ENCODE results near the gene LRP10.
"Not testable (repeated sequence)": the region's sequence is repeated elsewhere in the genome, so short reads cannot be mapped to it uniquely, and the experiment has no call there.

LRP10 gene, protein sequence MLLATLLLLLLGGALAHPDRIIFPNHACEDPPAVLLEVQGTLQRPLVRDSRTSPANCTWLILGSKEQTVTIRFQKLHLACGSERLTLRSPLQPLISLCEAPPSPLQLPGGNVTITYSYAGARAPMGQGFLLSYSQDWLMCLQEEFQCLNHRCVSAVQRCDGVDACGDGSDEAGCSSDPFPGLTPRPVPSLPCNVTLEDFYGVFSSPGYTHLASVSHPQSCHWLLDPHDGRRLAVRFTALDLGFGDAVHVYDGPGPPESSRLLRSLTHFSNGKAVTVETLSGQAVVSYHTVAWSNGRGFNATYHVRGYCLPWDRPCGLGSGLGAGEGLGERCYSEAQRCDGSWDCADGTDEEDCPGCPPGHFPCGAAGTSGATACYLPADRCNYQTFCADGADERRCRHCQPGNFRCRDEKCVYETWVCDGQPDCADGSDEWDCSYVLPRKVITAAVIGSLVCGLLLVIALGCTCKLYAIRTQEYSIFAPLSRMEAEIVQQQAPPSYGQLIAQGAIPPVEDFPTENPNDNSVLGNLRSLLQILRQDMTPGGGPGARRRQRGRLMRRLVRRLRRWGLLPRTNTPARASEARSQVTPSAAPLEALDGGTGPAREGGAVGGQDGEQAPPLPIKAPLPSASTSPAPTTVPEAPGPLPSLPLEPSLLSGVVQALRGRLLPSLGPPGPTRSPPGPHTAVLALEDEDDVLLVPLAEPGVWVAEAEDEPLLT

GRCh38 chr14:22871224-22872032 is at the start of gene LRP10:
Gene LRP10, plus strand, starts transcription at chr14:22871740. Its CDS starts 564 bp downstream, at chr14:22872304.
- FAIRE-seq: no peak

GRCh38 chr14:22822016-22822570 is 49.4 kb upstream of the LRP10 start:
- DNase-seq (ENCODE audit: low spot score): no peak
- FAIRE-seq: no peak

More at GRCh38 chr14:22871224-22872032, at the start of gene LRP10:
- peak; percentile 58 for DNase-seq (ENCODE audit: low spot score)

DNA sequence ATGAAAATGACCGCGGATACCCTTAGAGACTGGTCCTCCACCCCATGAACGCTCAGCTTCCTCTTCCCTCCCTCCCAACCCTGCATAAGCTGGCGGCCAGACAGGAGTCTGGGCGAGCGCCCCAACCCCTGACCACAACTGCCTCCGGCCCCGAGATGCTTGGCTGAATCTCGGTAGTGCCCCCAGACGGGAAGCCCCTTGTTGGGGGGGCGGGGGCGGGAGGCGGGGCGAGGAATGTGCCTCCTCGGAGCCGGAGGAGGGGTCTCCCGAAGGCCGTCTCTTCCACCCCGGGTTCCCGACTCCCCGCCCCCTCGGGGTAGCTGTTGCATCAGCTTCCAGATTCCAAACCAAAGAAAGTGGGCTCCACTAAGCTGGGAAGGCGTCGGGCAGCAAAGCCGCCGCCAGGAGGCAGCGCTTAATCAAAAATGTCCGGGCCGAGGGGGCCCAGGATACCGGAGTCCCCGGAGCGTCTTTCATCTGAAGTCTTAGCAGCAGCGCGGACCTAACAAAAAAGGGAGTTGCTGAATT is 48.9 kb upstream of the LRP10 start:
- DNase-seq (ENCODE audit: low spot score): peak; percentile 72
- no peak for FAIRE-seq

- FAIRE-seq: peak; percentile 77
Measured at GRCh38 chr14:22824711-22825359, 46.7 kb upstream of the LRP10 start.

GRCh38 chr14:22829076-22829660 is 42.4 kb upstream of the LRP10 start:
- DNase-seq (ENCODE audit: low spot score); FAIRE-seq: not testable (repeated sequence)

More at GRCh38 chr14:22824711-22825359, 46.7 kb upstream of the LRP10 start:
- DNase-seq (ENCODE audit: low spot score): peak; percentile 86

GRCh38 chr14:22829661-22830442 is 41.7 kb upstream of the LRP10 start, which contains the start of gene MRPL52:
Gene MRPL52, plus strand, starts transcription at chr14:22829887. Its CDS starts 26 bp downstream, at chr14:22829913.
- FAIRE-seq: no peak
- DNase-seq (ENCODE audit: low spot score): peak; percentile 68

- FAIRE-seq: no peak
- DNase-seq (ENCODE audit: low spot score): no peak
Measured at GRCh38 chr14:22830443-22831010, 41.0 kb upstream of the LRP10 start.

DNA sequence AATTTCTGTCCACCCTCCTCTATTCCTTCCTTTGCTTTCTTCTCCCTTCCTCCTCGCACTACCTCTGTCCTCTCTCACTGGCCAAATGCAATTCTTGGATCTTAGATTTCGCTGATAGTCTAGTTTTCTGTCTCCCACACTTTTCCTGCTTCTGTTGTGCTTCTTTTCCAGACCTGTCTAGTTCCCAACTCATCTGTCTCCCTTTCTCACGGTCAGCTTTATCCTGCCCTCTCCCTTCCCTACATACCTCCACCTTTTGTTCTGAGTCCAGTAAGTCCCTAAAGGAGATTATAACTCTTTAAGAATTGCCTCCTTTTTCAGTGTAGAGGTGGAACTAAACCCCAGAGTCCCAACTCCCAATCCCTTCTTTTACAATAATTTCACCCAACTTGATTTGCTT is 36.0 kb upstream of the LRP10 start:
- DNase-seq (ENCODE audit: low spot score) (no peak), FAIRE-seq (no peak)

DNA sequence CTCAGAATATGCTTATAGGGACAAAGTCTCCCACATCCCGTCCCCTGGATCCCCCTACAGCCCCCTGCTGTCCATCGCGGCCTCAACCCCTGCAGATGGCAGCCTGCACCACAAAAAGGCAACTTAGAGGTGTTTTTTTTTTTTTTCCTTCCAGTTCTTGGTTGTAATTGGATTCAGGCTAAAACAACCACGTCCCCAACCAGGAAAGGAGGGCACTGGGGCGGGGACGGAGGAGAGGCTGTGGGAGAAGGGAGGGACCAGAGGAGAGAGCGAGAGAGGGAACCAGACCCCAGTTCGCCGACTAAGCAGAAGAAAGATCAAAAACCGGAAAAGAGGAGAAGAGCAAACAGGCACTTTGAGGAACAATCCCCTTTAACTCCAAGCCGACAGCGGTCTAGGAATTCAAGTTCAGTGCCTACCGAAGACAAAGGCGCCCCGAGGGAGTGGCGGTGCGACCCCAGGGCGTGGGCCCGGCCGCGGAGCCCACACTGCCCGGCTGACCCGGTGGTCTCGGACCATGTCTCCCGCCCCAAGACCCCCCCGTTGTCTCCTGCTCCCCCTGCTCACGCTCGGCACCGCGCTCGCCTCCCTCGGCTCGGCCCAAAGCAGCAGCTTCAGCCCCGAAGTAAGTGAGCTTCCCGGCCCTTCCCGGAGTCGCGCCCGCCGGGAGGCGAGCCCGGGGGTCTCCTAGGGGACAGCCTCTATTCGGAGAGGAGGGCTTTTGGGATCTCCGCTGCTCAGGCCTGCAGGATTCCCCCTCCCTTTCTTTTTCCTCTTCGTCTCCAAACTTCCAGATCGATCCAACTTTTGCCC is 35.0 kb upstream of the LRP10 start, which contains the start of gene MMP14:
MMP14 (plus strand) TSS at position 285 of the 813 bp plus-strand sequence; CDS start at position 518, 233 bp downstream.
- peak; percentile 44 for DNase-seq (ENCODE audit: low spot score)
- peak; percentile 53 for FAIRE-seq

DNA sequence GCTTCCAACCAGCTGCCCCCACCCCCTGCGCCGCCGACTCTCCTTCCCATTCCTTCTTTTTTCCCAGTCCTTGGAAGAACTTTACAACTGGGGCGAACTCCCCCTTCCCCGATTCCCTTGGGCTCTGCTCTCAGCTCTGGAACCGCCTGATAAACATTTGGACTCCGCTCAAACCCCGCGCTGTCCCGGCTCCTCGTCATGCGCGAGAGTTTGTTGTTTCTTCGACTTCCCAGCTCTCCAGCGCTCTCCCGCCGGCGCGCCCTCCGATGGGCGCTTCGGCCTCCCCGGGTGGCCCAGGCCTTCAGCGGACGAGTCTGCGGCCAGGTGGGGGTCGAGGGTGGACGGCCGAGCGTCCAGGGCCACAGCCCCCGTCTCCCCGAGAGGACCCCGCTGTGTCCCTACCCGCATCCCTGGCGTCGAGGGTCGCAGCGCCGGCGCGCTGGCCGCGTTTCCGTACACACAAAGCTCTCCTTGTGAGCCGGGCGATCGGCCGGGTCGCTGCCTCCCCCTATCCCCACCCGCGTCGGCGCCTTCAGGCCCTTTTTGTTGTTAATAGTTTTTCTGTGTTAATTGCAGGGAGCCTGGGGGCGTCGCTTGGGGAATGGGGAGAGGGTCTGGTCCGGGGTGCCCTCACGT is 34.3 kb upstream of the LRP10 start:
- FAIRE-seq (no peak), DNase-seq (ENCODE audit: low spot score) (no peak)

GRCh38 chr14:22837750-22838538 is 33.6 kb upstream of the LRP10 start:
- FAIRE-seq: no peak
- no peak for DNase-seq (ENCODE audit: low spot score)

DNA sequence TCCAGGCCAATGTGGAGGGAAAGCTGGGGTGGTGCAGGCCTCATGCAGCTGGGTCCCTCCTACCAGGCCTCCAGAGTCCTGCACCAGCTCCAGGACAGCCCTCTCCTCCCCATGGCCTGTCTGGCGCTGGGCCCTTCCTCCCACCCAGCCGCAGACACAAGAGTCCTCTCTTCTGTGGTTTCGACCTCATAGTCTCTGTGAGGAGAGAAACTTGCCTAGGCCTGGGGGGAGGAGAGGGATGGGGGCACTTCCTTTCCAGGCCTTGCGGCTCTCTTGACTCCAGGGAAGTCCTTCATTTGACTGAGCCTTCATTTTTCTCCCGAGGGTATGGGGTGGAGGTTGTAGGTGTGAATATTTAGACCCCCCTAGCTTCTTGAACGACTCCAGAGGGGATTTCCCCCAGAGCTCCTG is 32.9 kb upstream of the LRP10 start:
- FAIRE-seq: peak; percentile 52

GRCh38 chr14:22839159-22839779 is 32.3 kb upstream of the LRP10 start:
- no peak for FAIRE-seq
- DNase-seq (ENCODE audit: low spot score): no peak

More for the DNA sequence above, 32.9 kb upstream of the LRP10 start:
- DNase-seq (ENCODE audit: low spot score): peak; percentile 60

DNA sequence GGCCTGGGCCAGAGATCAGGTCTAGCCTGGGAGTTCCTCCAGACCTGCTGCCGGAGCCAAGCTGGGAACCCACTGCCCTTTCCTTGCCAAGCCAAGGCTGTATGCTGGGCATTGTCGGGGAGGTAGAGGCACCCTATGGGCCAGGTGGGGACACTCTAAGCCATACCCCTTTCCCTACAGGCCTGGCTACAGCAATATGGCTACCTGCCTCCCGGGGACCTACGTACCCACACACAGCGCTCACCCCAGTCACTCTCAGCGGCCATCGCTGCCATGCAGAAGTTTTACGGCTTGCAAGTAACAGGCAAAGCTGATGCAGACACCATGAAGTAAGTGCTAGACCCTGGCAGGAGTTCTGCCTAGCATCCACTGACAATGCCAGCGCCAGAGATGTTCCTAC is 30.2 kb upstream of the LRP10 start:
- FAIRE-seq (no peak), DNase-seq (ENCODE audit: low spot score) (no peak)

- no peak for DNase-seq (ENCODE audit: low spot score)
- no peak for FAIRE-seq
Measured at GRCh38 chr14:22841769-22842168, 29.8 kb upstream of the LRP10 start.
